Measurements from ENCODE around the gene UPF1.

UPF1 gene

GRCh38 chr19:18850471-18851375 is 19.0 kb downstream of the UPF1 start:
- H3K4me1 Mint-ChIP-seq = peaks cover 60% of the 10 kb centered on the region
- peak overlapping the region in 2 of 3 experiments; percentile 55 to 66 for H3K4me3 Mint-ChIP-seq
- H3K27me3 Mint-ChIP-seq (ENCODE audit: low read depth) = no peaks in the 10 kb centered on the region
- TF ChIP-seq, protein P1, sequence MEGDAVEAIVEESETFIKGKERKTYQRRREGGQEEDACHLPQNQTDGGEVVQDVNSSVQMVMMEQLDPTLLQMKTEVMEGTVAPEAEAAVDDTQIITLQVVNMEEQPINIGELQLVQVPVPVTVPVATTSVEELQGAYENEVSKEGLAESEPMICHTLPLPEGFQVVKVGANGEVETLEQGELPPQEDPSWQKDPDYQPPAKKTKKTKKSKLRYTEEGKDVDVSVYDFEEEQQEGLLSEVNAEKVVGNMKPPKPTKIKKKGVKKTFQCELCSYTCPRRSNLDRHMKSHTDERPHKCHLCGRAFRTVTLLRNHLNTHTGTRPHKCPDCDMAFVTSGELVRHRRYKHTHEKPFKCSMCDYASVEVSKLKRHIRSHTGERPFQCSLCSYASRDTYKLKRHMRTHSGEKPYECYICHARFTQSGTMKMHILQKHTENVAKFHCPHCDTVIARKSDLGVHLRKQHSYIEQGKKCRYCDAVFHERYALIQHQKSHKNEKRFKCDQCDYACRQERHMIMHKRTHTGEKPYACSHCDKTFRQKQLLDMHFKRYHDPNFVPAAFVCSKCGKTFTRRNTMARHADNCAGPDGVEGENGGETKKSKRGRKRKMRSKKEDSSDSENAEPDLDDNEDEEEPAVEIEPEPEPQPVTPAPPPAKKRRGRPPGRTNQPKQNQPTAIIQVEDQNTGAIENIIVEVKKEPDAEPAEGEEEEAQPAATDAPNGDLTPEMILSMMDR (IDR thresholded peaks at IDR 0.05; ENCODE audit: unreplicated experiment in 3 of 3) = no peak
- H3K36me3 Mint-ChIP-seq (ENCODE audit: low read depth) = peaks cover 48% of the 10 kb centered on the region
- H3K9me3 Mint-ChIP-seq = no peaks in the 10 kb centered on the region
- peak overlapping the region; percentile 78 to 99 (median 99) for H3K27ac Mint-ChIP-seq

GRCh38 chr19:18851673-18852325 is 20.0 kb downstream of the UPF1 start:
- Mint-ChIP-seq H3K4me1 (peaks cover 57% of the 10 kb centered on the region), H3K4me3 (no peak overlapping the region), H3K9me3 (no peaks in the 10 kb centered on the region), H3K27ac (no peak overlapping the region), H3K27me3 (ENCODE audit: low read depth) (no peaks in the 10 kb centered on the region), H3K36me3 (ENCODE audit: low read depth) (peaks cover 57% of the 10 kb centered on the region)
- TF ChIP-seq, protein P1 (IDR thresholded peaks at IDR 0.05; ENCODE audit: unreplicated experiment in 3 of 3) = no peak

- Mint-ChIP-seq H3K9me3 (no peaks in the 10 kb centered on the region), H3K4me1 (peaks cover 49% of the 10 kb centered on the region), H3K27ac (no peak overlapping the region), H3K4me3 (no peak overlapping the region), H3K36me3 (ENCODE audit: low read depth) (peaks cover 57% of the 10 kb centered on the region), H3K27me3 (ENCODE audit: low read depth) (no peaks in the 10 kb centered on the region)
- TF ChIP-seq, protein P1 (IDR thresholded peaks at IDR 0.05; ENCODE audit: unreplicated experiment in 3 of 3) = no peak
Observed at GRCh38 chr19:18852648-18853047, 20.9 kb downstream of the UPF1 start.

DNA sequence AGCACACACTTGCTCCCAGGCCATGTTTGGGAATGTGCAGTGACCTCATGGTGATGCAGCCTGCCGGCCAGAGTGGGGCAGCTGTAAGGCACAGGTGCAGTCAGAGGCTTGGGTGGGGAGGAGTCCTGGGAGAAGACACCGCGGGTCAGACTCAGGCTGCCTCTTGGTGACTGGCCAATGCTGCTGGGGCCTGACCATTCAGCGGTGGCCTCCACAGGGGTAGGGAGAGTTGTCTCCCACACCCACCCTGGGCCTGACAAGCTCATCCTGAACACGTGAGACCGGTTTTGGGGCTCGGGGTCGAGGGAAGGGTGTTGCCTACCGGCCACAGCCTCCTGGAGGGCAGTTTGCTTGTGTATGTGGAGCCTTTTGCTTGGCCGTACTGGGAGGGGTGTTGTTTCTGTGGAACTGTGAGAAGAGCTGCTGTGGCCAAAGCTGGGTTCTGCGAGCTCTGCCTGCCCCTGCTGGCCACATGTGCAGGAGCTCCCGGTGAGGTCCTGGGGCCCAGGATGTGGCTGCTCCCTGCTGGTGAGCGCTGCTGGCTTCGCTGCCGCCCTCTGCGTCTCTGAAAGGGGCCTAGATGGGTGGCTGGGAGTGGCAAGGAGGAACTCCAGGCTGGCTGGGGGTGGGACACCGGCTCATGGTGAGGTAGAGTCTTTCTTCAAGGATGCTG is 22.1 kb downstream of the UPF1 start:
- Mint-ChIP-seq H3K4me3 (no peak overlapping the region), H3K36me3 (ENCODE audit: low read depth) (peaks cover 66% of the 10 kb centered on the region), H3K4me1 (peaks cover 36% of the 10 kb centered on the region), H3K9me3 (no peaks in the 10 kb centered on the region), H3K27ac (no peak overlapping the region), H3K27me3 (ENCODE audit: low read depth) (no peaks in the 10 kb centered on the region)
- TF ChIP-seq, protein P1 (IDR thresholded peaks at IDR 0.05; ENCODE audit: unreplicated experiment in 3 of 3) = no peak

GRCh38 chr19:18854982-18855381 is 23.2 kb downstream of the UPF1 start:
- Mint-ChIP-seq H3K4me3 (no peak overlapping the region), H3K27me3 (ENCODE audit: low read depth) (no peaks in the 10 kb centered on the region), H3K4me1 (peaks cover 25% of the 10 kb centered on the region), H3K36me3 (ENCODE audit: low read depth) (peaks cover 70% of the 10 kb centered on the region), H3K9me3 (no peaks in the 10 kb centered on the region), H3K27ac (no peak overlapping the region)
- TF ChIP-seq, protein P1 (IDR thresholded peaks at IDR 0.05; ENCODE audit: unreplicated experiment in 3 of 3) = no peak
